Sigmoid colon (tissue), 7 donors: ENCODE measurements around the gene ZNF324B. TPM values are rescaled to one million over a fixed set of nuclear protein-coding genes. Genes with fewer than 3 reads are reported as not detected.

Source experiments
- DNase-seq: peaks from one replicate; pipeline ENCODE4 v3.0.0-alpha.2; 2019
- H3K27ac ChIP-seq, 4 donors: fragments of 200-600 bp; sonication (generic); one replicate each; pipeline ENCODE4 v1.5.1; 2016 to 2019; ENCODE audit warnings: mild to moderate bottlenecking in 1 of 4
- H3K27me3 ChIP-seq, 3 donors: fragments of 200-600 bp; sonication (generic); one replicate each; pipeline ENCODE4 v1.5.1; 2019; ENCODE audit warnings: mild to moderate bottlenecking in 1 of 3
- H3K36me3 ChIP-seq, 4 donors: fragments of 200-600 bp; sonication (generic); one replicate each; pipeline ENCODE4 v1.5.1; 2016 to 2019
- H3K4me1 ChIP-seq, 4 donors: fragments of 200-600 bp; sonication (generic); one replicate each; pipeline ENCODE4 v1.5.1; 2017 to 2019
- H3K4me3 ChIP-seq, 4 donors: fragments of 200-600 bp; sonication (generic); one replicate each; pipeline ENCODE4 v1.5.1; 2017 to 2019; ENCODE audit warnings: mild to moderate bottlenecking in 2 of 4, moderate library complexity in 1 of 4
- H3K9me3 ChIP-seq, 4 donors: fragments of 200-600 bp in 3 of 4; sonication (generic) in 3 of 4; one replicate each; pipeline versions ENCODE4 v1.5.1 to v1.6.1; 2013 to 2019
- CTCF ChIP-seq, 4 experiments: fragments of 450-650 bp in 3 of 4; fragments of 200-600 bp in 1 of 4; IDR thresholded peaks; one replicate each; pipeline ENCODE4 v1.5.1; 2016 to 2019; ENCODE audit warnings: antibody characterized with exemption in 4 of 4, mild to moderate bottlenecking in 3 of 4, moderate library complexity in 2 of 4
- EP300 ChIP-seq, 4 donors: sonication (generic); formaldehyde crosslinking; IDR thresholded peaks; one replicate each; pipeline ENCODE4 v1.6.1; 2017; ENCODE audit warnings: antibody characterized with exemption in 4 of 4
- POLR2A ChIP-seq, 2 donors: fragments of 450-650 bp; IDR thresholded peaks; one replicate each; pipeline ENCODE4 v1.6.1; 2016; ENCODE audit warnings: antibody characterized with exemption in 2 of 2, mild to moderate bottlenecking in 2 of 2, moderate library complexity in 2 of 2
- POLR2AphosphoS5 ChIP-seq, 4 donors: sonication (generic); formaldehyde crosslinking; IDR thresholded peaks; one replicate each; pipeline ENCODE4 v1.6.1; 2017; ENCODE audit warnings: antibody characterized with exemption in 4 of 4
- WGBS, 2 donors: extraction: QIAGEN DNeasy Blood & Tissue Kit; methylation state at CpG; one replicate each; pipeline ENCODE4 v1.1.7; 2013; 5-methylcytosine and 5-hydroxymethylcytosine counted together
- intact Hi-C: fragments of 100-400 bp; cut with DNase I; formaldehyde crosslinking; loops from one replicate; pipeline ENCODE4 v1.15.1; 2023
- polyA plus RNA-seq, 3 donors: library from polyadenylated mRNA; stranded (reverse); fragments of 200-250 nt; gene quantifications; one replicate each; pipeline ENCODE4 v1.2.3, GENCODE V29; 2013
- total RNA-seq, 4 donors: library from RNA; depleted of rRNA; stranded (reverse); fragments of >200 nt; gene quantifications; one replicate each; pipeline ENCODE4 v1.1.0, GENCODE V29; 2016
- donor health status: healthy with polysubstance abuse.
- donor health status: Bipolar disorder and iron deficiency.
- donor health status: healthy.

Gene ZNF324B
- total and polyA plus RNA-seq, 7 donors = 0.60 to 9.7 (median 5.4) TPM

GRCh38 chr19:58491393-58491792, 40.0 kb downstream of the ZNF324B start:
- TF ChIP-seq POLR2A (IDR thresholded peaks at IDR 0.05) (no peak), CTCF (IDR thresholded peaks at IDR 0.05) (no peak), EP300 (IDR thresholded peaks at IDR 0.05) (no peak)
- no peak for DNase-seq
- Histone ChIP-seq H3K4me1 (no peaks in the 10 kb centered on the region), H3K9me3 (no peaks in the 10 kb centered on the region), H3K27ac (no peak overlapping the region), H3K4me3 (no peak overlapping the region), H3K36me3 (no peaks in the 10 kb centered on the region), H3K27me3 (no peaks in the 10 kb centered on the region)
- 88 to 91% methylated on average over 5 of the region's 5 CpGs for WGBS, 2 donors
- intact Hi-C loops = no loop called here

GRCh38 chr19:58492265-58492664, 40.8 kb downstream of the ZNF324B start:
- no peak overlapping the region for H3K4me3 ChIP-seq
- DNase-seq = no peak
- H3K9me3 ChIP-seq = no peaks in the 10 kb centered on the region
- TF ChIP-seq CTCF (IDR thresholded peaks at IDR 0.05) (no peak), POLR2A (IDR thresholded peaks at IDR 0.05) (no peak)
- H3K27me3 ChIP-seq = no peaks in the 10 kb centered on the region
- intact Hi-C loops = no loop called here
- WGBS, 2 donors = 92 to 93% methylated on average over 14 of the region's 14 CpGs
- H3K4me1 ChIP-seq = no peaks in the 10 kb centered on the region
- H3K36me3 ChIP-seq = no peaks in the 10 kb centered on the region
- H3K27ac ChIP-seq = no peak overlapping the region

GRCh38 chr19:58497634-58498170, 46.3 kb downstream of the ZNF324B start:
- H3K4me3 ChIP-seq = no peak overlapping the region
- no peaks in the 10 kb centered on the region for H3K27me3 ChIP-seq
- no peak for TF ChIP-seq CTCF (IDR thresholded peaks at IDR 0.05)
- TF ChIP-seq POLR2AphosphoS5 (IDR thresholded peaks at IDR 0.05) = no peak
- TF ChIP-seq POLR2A (IDR thresholded peaks at IDR 0.05) = no peak
- TF ChIP-seq EP300 (IDR thresholded peaks at IDR 0.05) = no peak
- WGBS, 2 donors = 87 to 92% methylated on average over 8 of the region's 8 CpGs
- DNase-seq = no peak
- H3K9me3 ChIP-seq = no peaks in the 10 kb centered on the region
- no peak overlapping the region for H3K27ac ChIP-seq
- H3K4me1 ChIP-seq = peaks cover 0 to 23% (median 20%) of the 10 kb centered on the region in 4 donors
- H3K36me3 ChIP-seq = no peaks in the 10 kb centered on the region
- intact Hi-C loops = loop anchor here (2.0 kb wide), 1 partner anchor 47 kb away; the partner anchor contains the start of gene ZNF324B

- H3K27ac ChIP-seq = peak overlapping the region; percentile 10 to 85 (median 78)
- intact Hi-C loops = loop anchor here (2.0 kb wide), 1 partner anchor 48 kb away; the partner anchor contains the start of gene ZNF324B
- H3K36me3 ChIP-seq = no peaks in the 10 kb centered on the region
- 61 to 86% methylated on average over 22 of the region's 22 CpGs for WGBS, 2 donors
- H3K4me3 ChIP-seq = peak overlapping the region; percentile 48 to 60 (median 54)
- no peaks in the 10 kb centered on the region for H3K27me3 ChIP-seq
- H3K9me3 ChIP-seq = no peaks in the 10 kb centered on the region
- H3K4me1 ChIP-seq = peaks cover 0 to 23% (median 20%) of the 10 kb centered on the region in 4 donors
- no peak for DNase-seq
- no peak for TF ChIP-seq POLR2AphosphoS5 (IDR thresholded peaks at IDR 0.05)
- TF ChIP-seq POLR2A (IDR thresholded peaks at IDR 0.05) = no peak
- TF ChIP-seq EP300 (IDR thresholded peaks at IDR 0.05) = no peak
- TF ChIP-seq CTCF (IDR thresholded peaks at IDR 0.05) = no peak
Measured at GRCh38 chr19:58498316-58499020, 47.0 kb downstream of the ZNF324B start.
